ENCODE measurements around the gene DTNBP1.

DTNBP1 gene

GRCh38 chr6:15628499-15629131, 34.2 kb downstream of the DTNBP1 start:
- DNase-seq (ENCODE audit: low spot score), result no peak
- in situ Hi-C loops (cut with MboI; ENCODE audit: low pct_unique_long_range_greater_than_20kb, low sequenced_read_pairs, unreplicated experiment), result no loop called here

GRCh38 chr6:15627821-15628220, 35.0 kb downstream of the DTNBP1 start:
- in situ Hi-C loops (cut with MboI; ENCODE audit: low pct_unique_long_range_greater_than_20kb, low sequenced_read_pairs, unreplicated experiment), result no loop called here
- DNase-seq (ENCODE audit: low spot score), result no peak
- TF ChIP-seq CTCF (IDR thresholded peaks at IDR 0.05; ENCODE audit: extremely low read depth, insufficient read depth, missing control alignments), result no peak

More at GRCh38 chr6:15628499-15629131, 34.2 kb downstream of the DTNBP1 start:
- no peak for TF ChIP-seq CTCF (IDR thresholded peaks at IDR 0.05; ENCODE audit: extremely low read depth, insufficient read depth, missing control alignments)

GRCh38 chr6:15626878-15627674, 35.8 kb downstream of the DTNBP1 start:
- no peak for DNase-seq (ENCODE audit: low spot score)
- in situ Hi-C loops (cut with MboI; ENCODE audit: low pct_unique_long_range_greater_than_20kb, low sequenced_read_pairs, unreplicated experiment), result no loop called here
- no peak for TF ChIP-seq CTCF (IDR thresholded peaks at IDR 0.05; ENCODE audit: extremely low read depth, insufficient read depth, missing control alignments)

GRCh38 chr6:15626160-15626559, 36.7 kb downstream of the DTNBP1 start:
- DNase-seq (ENCODE audit: low spot score), result no peak
- no peak for TF ChIP-seq CTCF (IDR thresholded peaks at IDR 0.05; ENCODE audit: extremely low read depth, insufficient read depth, missing control alignments)
- in situ Hi-C loops (cut with MboI; ENCODE audit: low pct_unique_long_range_greater_than_20kb, low sequenced_read_pairs, unreplicated experiment), result no loop called here

GRCh38 chr6:15623276-15624116, 39.3 kb downstream of the DTNBP1 start:
- DNase-seq (ENCODE audit: low spot score), result peak; percentile 15
- in situ Hi-C loops (cut with MboI; ENCODE audit: low pct_unique_long_range_greater_than_20kb, low sequenced_read_pairs, unreplicated experiment), result no loop called here
- TF ChIP-seq CTCF (IDR thresholded peaks at IDR 0.05; ENCODE audit: extremely low read depth, insufficient read depth, missing control alignments), result peak; percentile 42

GRCh38 chr6:15622045-15622740, 40.6 kb downstream of the DTNBP1 start:
- TF ChIP-seq CTCF (IDR thresholded peaks at IDR 0.05; ENCODE audit: extremely low read depth, insufficient read depth, missing control alignments), result no peak
- in situ Hi-C loops (cut with MboI; ENCODE audit: low pct_unique_long_range_greater_than_20kb, low sequenced_read_pairs, unreplicated experiment), result no loop called here
- DNase-seq (ENCODE audit: low spot score), result no peak

Measured in GM13977 (cell line).